H1 (cell line): Measurements from ENCODE around the gene KCTD15. TPM values are rescaled to one million over a fixed set of nuclear protein-coding genes. Genes with fewer than 3 reads are reported as not detected.

Source experiments
- CREB1 ChIP-seq: IDR thresholded peaks from 2 replicates; pipeline ENCODE4 v1.6.1; 2012; ENCODE audit warnings: inconsistent platforms
- CTCF ChIP-seq, 3 experiments: IDR thresholded peaks; 1 replicate in 2 of 3; 2 replicates in 1 of 3; pipeline versions ENCODE4 v1.5.1 to v1.6.1; 2011; ENCODE audit warnings: low read length in 3 of 3, mild to moderate bottlenecking in 3 of 3, inconsistent platforms in 2 of 3, low read depth in 1 of 3, moderate library complexity in 1 of 3; ENCODE audit not compliant: insufficient read depth in 1 of 3; ENCODE audit errors: control extremely low read depth in 1 of 3
- HDAC2 ChIP-seq, 2 experiments: fragments of 300-600 bp in 1 of 2; sonication (generic) in 1 of 2; IDR thresholded peaks; 2 replicates each; pipeline ENCODE4 v1.6.1; 2011 to 2012; ENCODE audit warnings: low read depth in 2 of 2, low read length in 2 of 2, mild to moderate bottlenecking in 2 of 2, moderate library complexity in 2 of 2, borderline replicate concordance in 1 of 2, inconsistent platforms in 1 of 2
- YY1 ChIP-seq: IDR thresholded peaks from 2 replicates; pipeline ENCODE4 v1.6.1; 2011; ENCODE audit warnings: low read depth, mild to moderate bottlenecking, low read length
- polyA plus RNA-seq, 7 experiments: library from polyadenylated mRNA; depleted of rRNA in 3 of 7; stranded (reverse) in 5 of 7; unstranded in 2 of 7; fragments of >200 nt in 5 of 7; fragments of 200-250 nt in 2 of 7; gene quantifications; 1 replicate in 5 of 7; 2 replicates in 1 of 7; 4 replicates in 1 of 7; pipeline versions ENCODE4 v1.2.1 to v1.2.3, GENCODE V29; 2011 to 2013; ENCODE audit warnings: missing spikeins in 2 of 7, mixed read lengths in 2 of 7
- total RNA-seq: library from RNA; stranded (reverse); fragmentation: NEBNext Ultra II Directional; extraction: Animal tissue kit (Norgen Biotek cat#: 25700); gene quantifications from 2 replicates; pipeline ENCODE4 v1.2.1, GENCODE V29; 2021
- TF ChIP-seq, protein P1 (sequence below): IDR thresholded peaks from 2 replicates; pipeline ENCODE4 v1.6.1; 2012; ENCODE audit warnings: low read length, inconsistent platforms
- TF ChIP-seq, protein P2 (sequence below): IDR thresholded peaks from 2 replicates; pipeline ENCODE4 v1.6.1; 2011; ENCODE audit warnings: low read depth, mild to moderate bottlenecking, low read length; ENCODE audit not compliant: insufficient read depth

The KCTD15 gene
- total and polyA plus RNA-seq, 2 of the 8 experiments (the other 6 are each of a cell fraction or from before 2014, with no cell fraction given) = 25.1 to 27.0 TPM

- TF ChIP-seq, protein P1, sequence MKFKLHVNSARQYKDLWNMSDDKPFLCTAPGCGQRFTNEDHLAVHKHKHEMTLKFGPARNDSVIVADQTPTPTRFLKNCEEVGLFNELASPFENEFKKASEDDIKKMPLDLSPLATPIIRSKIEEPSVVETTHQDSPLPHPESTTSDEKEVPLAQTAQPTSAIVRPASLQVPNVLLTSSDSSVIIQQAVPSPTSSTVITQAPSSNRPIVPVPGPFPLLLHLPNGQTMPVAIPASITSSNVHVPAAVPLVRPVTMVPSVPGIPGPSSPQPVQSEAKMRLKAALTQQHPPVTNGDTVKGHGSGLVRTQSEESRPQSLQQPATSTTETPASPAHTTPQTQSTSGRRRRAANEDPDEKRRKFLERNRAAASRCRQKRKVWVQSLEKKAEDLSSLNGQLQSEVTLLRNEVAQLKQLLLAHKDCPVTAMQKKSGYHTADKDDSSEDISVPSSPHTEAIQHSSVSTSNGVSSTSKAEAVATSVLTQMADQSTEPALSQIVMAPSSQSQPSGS = no peak
- TF ChIP-seq CREB1 (no peak), CTCF (IDR thresholded peaks at IDR 0.05; ENCODE audit: control extremely low read depth in 1 of 3, insufficient read depth in 1 of 3, low read depth in 1 of 3, low read length in 3 of 3) (no peak), HDAC2 (IDR thresholded peaks at IDR 0.05; ENCODE audit: borderline replicate concordance in 1 of 2, low read depth in 2 of 2, low read length in 2 of 2) (no peak), YY1 (no peak)
- TF ChIP-seq, protein P2, sequence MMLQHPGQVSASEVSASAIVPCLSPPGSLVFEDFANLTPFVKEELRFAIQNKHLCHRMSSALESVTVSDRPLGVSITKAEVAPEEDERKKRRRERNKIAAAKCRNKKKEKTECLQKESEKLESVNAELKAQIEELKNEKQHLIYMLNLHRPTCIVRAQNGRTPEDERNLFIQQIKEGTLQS = no peak
Observed at GRCh38 chr19:33803383-33803782, 6.7 kb downstream of the KCTD15 start (continued).
